OCI-LY7 (cell line): Measurements from ENCODE around the gene VAMP7. TPM values are rescaled to one million over a fixed set of nuclear protein-coding genes. Genes with fewer than 3 reads are reported as not detected.

ENCODE experiments used
- BruUV-seq: library from RNA; stranded (reverse); fragments of 400-500 nt; replicated peaks from 2 replicates; lab custom pipeline; 2021; lab: Mats Ljungman, UMichigan
- CTCF ChIA-PET: fragments of 300-600 bp; sonication (Branson Sonifier 250); formaldehyde crosslinking; loops from one replicate; lab custom pipeline; 2022; ENCODE audit warnings: antibody characterized with exemption; ENCODE audit not compliant: unreplicated experiment; lab: Charles Lee
- POLR2A ChIA-PET: fragments of 300-600 bp; sonication (Branson Sonifier 250); formaldehyde crosslinking; loops from one replicate; lab custom pipeline; 2022; ENCODE audit warnings: antibody characterized with exemption; lab: Charles Lee
- DNase-seq: peaks from one replicate; pipeline ENCODE4 v3.0.0-alpha.2; 2015; ENCODE audit warnings: low spot score
- H2AFZ ChIP-seq: fragments of 200-600 bp; sonication (generic), shearing (Covaris generic); 2 replicates; pipeline ENCODE4 v1.6.1; 2014; ENCODE audit warnings: mild to moderate bottlenecking, antibody characterized with exemption, low read length, moderate library complexity
- H3K27ac ChIP-seq: fragments of 200-600 bp; sonication (generic); 2 replicates; pipeline ENCODE4 v1.5.1; 2014; ENCODE audit warnings: mixed run types, low read depth, mild to moderate bottlenecking, moderate library complexity, low read length, inconsistent platforms; ENCODE audit not compliant: poor library complexity, severe bottlenecking
- H3K36me3 ChIP-seq: fragments of 200-600 bp; sonication (generic); 2 replicates; pipeline ENCODE4 v1.6.1; 2014; ENCODE audit warnings: mild to moderate bottlenecking, antibody characterized with exemption, low read length, moderate library complexity, mixed read lengths; ENCODE audit not compliant: insufficient read depth
- H3K4me1 ChIP-seq: fragments of 200-600 bp; sonication (generic); 2 replicates; pipeline ENCODE4 v1.5.1; 2014; ENCODE audit warnings: mild to moderate bottlenecking, low read length; ENCODE audit not compliant: insufficient read depth, poor library complexity, severe bottlenecking
- H3K4me2 ChIP-seq: fragments of 200-600 bp; sonication (generic); 2 replicates; pipeline ENCODE4 v1.6.1; 2014; ENCODE audit warnings: mild to moderate bottlenecking, low read length
- H3K4me3 ChIP-seq: fragments of 200-600 bp; sonication (generic); 2 replicates; pipeline ENCODE4 v1.5.1; 2014; ENCODE audit warnings: mild to moderate bottlenecking, low read depth, low read length; ENCODE audit not compliant: poor library complexity, severe bottlenecking
- H3K79me2 ChIP-seq: fragments of 200-600 bp; sonication (generic); 2 replicates; pipeline ENCODE4 v1.6.1; 2016; ENCODE audit warnings: low read depth, mild to moderate bottlenecking, low read length, moderate library complexity, mixed read lengths; ENCODE audit not compliant: insufficient read depth
- H3K9me2 ChIP-seq: fragments of 200-600 bp; sonication (generic); 2 replicates; pipeline ENCODE4 v1.6.1; 2016; ENCODE audit warnings: mild to moderate bottlenecking, low read length, mixed read lengths; ENCODE audit not compliant: insufficient read depth
- H3K9me3 ChIP-seq: fragments of 200-600 bp; sonication (generic); 2 replicates; pipeline ENCODE4 v1.6.1; 2014; ENCODE audit warnings: mild to moderate bottlenecking, mixed run types, low read length, mixed read lengths
- H4K20me1 ChIP-seq: fragments of 200-600 bp; sonication (generic); 2 replicates; pipeline ENCODE4 v1.6.1; 2014; ENCODE audit warnings: mild to moderate bottlenecking, antibody characterized with exemption, low read length, moderate library complexity, mixed read lengths; ENCODE audit not compliant: insufficient read depth
- EZH2phosphoT487 ChIP-seq: fragments of 200-600 bp; sonication (generic); IDR thresholded peaks from 2 replicates; pipeline ENCODE4 v1.6.1; 2018; ENCODE audit warnings: low read depth, borderline replicate concordance, mild to moderate bottlenecking, mixed run types, antibody characterized with exemption, low read length, moderate library complexity, mixed read lengths
- intact Hi-C: fragments of 100-400 bp; cut with micrococcal nuclease; formaldehyde crosslinking; loops from one replicate; pipeline ENCODE4 v1.10.0; 2022; ENCODE audit not compliant: unreplicated experiment
- total RNA-seq, 2 experiments: library from RNA; depleted of rRNA in 1 of 2; stranded (reverse); fragments of >200 nt in 1 of 2; shearing (Covaris generic) in 1 of 2; gene quantifications; 2 replicates each; pipeline ENCODE4 v1.2.3, GENCODE V29; 2014 to 2022
- TF ChIP-seq, protein P1 (sequence below): fragments of 200-600 bp; sonication (generic); conservative IDR thresholded peaks from 2 replicates; pipeline ENCODE4 v1.5.1; 2014; ENCODE audit warnings: mild to moderate bottlenecking, antibody characterized with exemption, low read length, moderate library complexity, mixed read lengths

Gene VAMP7
- total RNA-seq, 2 experiments from 2014 or later = 19.2 to 32.0 TPM

DNA sequence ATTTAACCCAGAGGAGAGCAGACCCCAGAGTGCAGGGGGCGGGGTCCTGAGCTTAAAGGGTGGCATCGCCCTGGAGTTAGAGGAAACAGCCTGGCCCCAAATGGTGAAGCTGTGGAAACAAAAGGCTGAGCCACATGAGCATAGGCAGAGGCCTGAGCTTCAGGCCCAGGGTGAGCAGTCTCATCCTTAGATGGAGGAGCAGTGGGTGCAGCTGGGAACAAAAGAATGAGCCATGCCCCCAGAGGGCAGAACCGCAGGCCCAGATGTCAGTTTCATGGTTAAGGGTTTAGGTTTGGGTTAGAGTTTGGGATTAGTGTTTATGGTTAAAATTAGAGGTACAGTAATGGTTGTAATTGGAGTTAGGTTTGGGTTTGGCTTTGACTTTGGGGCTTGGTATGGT, 71.9 kb downstream of the VAMP7 start:
- BruUV-seq = no TSS peak
- no peak overlapping the region for H3K27ac ChIP-seq
- no peak overlapping the region for H3K4me2 ChIP-seq
- H3K4me1 ChIP-seq = no peaks in the 10 kb centered on the region
- H3K9me2 ChIP-seq = no peaks in the 10 kb centered on the region
- no peak for DNase-seq
- H2AFZ ChIP-seq = no peak overlapping the region
- intact Hi-C loops = no loop called here
- POLR2A ChIA-PET = no interaction called here
- no peaks in the 10 kb centered on the region for H4K20me1 ChIP-seq
- no peaks in the 10 kb centered on the region for H3K9me3 ChIP-seq
- TF ChIP-seq, protein P1, sequence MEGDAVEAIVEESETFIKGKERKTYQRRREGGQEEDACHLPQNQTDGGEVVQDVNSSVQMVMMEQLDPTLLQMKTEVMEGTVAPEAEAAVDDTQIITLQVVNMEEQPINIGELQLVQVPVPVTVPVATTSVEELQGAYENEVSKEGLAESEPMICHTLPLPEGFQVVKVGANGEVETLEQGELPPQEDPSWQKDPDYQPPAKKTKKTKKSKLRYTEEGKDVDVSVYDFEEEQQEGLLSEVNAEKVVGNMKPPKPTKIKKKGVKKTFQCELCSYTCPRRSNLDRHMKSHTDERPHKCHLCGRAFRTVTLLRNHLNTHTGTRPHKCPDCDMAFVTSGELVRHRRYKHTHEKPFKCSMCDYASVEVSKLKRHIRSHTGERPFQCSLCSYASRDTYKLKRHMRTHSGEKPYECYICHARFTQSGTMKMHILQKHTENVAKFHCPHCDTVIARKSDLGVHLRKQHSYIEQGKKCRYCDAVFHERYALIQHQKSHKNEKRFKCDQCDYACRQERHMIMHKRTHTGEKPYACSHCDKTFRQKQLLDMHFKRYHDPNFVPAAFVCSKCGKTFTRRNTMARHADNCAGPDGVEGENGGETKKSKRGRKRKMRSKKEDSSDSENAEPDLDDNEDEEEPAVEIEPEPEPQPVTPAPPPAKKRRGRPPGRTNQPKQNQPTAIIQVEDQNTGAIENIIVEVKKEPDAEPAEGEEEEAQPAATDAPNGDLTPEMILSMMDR = no peak
- no peak for TF ChIP-seq EZH2phosphoT487
- H3K36me3 ChIP-seq = no peaks in the 10 kb centered on the region
- no peaks in the 10 kb centered on the region for H3K79me2 ChIP-seq
- CTCF ChIA-PET = no interaction called here
- no peak overlapping the region for H3K4me3 ChIP-seq

DNA sequence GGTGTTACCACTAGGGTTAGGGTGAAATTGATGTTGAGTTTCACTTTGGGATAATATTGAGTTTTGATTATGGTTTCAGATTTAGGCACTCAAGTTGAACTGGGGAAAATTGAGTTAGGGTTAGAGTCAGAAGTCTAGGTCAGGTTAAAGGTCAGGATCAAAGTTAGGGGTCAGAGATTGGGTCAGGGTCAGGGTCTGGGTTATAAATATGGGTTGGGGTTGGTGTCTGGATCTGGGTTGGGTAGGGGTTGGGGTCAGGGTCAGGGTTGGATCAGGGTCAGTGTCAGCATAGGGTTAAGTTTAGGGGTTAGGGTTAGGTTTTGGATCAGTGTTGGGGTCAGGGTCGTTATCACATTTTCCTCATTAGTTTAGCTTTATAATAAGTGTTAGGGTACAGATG, 73.6 kb downstream of the VAMP7 start:
- ChIA-PET POLR2A (no interaction called here), CTCF (no interaction called here)
- TF ChIP-seq, protein P1 = no peak
- no peak for TF ChIP-seq EZH2phosphoT487
- no TSS peak for BruUV-seq
- Histone ChIP-seq H3K4me1 (no peaks in the 10 kb centered on the region), H3K36me3 (no peaks in the 10 kb centered on the region), H3K4me3 (no peak overlapping the region), H3K9me2 (no peaks in the 10 kb centered on the region), H3K9me3 (no peaks in the 10 kb centered on the region), H4K20me1 (no peaks in the 10 kb centered on the region), H3K79me2 (no peaks in the 10 kb centered on the region), H3K27ac (no peak overlapping the region), H2AFZ (no peak overlapping the region), H3K4me2 (no peak overlapping the region)
- intact Hi-C loops = no loop called here
- no peak for DNase-seq

DNA sequence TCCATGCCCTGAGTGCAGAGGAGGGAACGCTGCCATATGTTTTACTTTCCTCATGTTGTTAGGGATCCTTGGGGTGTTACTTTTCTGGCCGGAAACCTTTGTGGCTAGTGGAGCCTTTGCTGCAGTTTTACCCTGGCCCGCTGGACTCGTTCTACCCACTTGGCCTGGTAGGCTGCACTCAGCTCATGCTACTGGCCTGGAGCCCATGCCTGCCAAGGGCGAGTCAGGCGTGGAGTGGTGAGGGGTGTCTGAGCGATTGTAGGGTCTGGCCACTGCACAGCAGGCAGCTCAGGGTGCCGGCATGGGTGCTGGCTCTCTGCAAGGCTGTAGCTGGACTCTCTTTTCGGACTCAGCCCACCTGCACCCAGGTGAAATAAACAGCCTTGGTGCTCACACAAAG, 75.0 kb downstream of the VAMP7 start:
- no peaks in the 10 kb centered on the region for H3K36me3 ChIP-seq
- intact Hi-C loops = no loop called here
- no peak overlapping the region for H3K4me3 ChIP-seq
- no peaks in the 10 kb centered on the region for H3K79me2 ChIP-seq
- POLR2A ChIA-PET = no interaction called here
- DNase-seq = no peak
- H2AFZ ChIP-seq = no peak overlapping the region
- no peak overlapping the region for H3K4me2 ChIP-seq
- H3K9me2 ChIP-seq = no peaks in the 10 kb centered on the region
- TF ChIP-seq, protein P1 = no peak
- TF ChIP-seq EZH2phosphoT487 = no peak
- no peaks in the 10 kb centered on the region for H4K20me1 ChIP-seq
- no peaks in the 10 kb centered on the region for H3K4me1 ChIP-seq
- BruUV-seq = no TSS peak
- H3K27ac ChIP-seq = no peak overlapping the region
- CTCF ChIA-PET = no interaction called here
- H3K9me3 ChIP-seq = no peaks in the 10 kb centered on the region
